ENCODE results near the gene DUSP16. TPM values are rescaled to one million over a fixed set of nuclear protein-coding genes. Genes with fewer than 3 reads are reported as not detected.
A peak's percentile ranks its signal among the peaks of the same experiment; 100 is the strongest.

The DUSP16 gene
- total RNA-seq, 3 donors from 2014 or later (not counting 1 experiment from before 2014, with no cell fraction given): 6.9 to 19.9 (median 10.0) TPM

GRCh38 chr12:12507121-12507520, 55.5 kb downstream of the DUSP16 start:
- Mint-ChIP-seq H3K4me3 (no peak overlapping the region), H3K36me3 (no peaks in the 10 kb centered on the region), H3K27ac (no peak overlapping the region), H3K9me3 (no peaks in the 10 kb centered on the region), H3K27me3 (ENCODE audit: low read depth in 2 of 2) (no peaks in the 10 kb centered on the region), H3K4me1 (peaks cover 8 to 14% of the 10 kb centered on the region in 2 donors)
- no peak for ATAC-seq
- no peak overlapping the region for H3K27ac ChIP-seq (ENCODE audit: low read length)
- no peaks in the 10 kb centered on the region for H3K27me3 ChIP-seq (ENCODE audit: control insufficient read depth, insufficient read depth, low read length)
- H3K4me3 ChIP-seq (ENCODE audit: low read length): no peak overlapping the region
- H3K9me3 ChIP-seq (ENCODE audit: control insufficient read depth, insufficient read depth, low read length): no peaks in the 10 kb centered on the region
- TF ChIP-seq, protein P1, sequence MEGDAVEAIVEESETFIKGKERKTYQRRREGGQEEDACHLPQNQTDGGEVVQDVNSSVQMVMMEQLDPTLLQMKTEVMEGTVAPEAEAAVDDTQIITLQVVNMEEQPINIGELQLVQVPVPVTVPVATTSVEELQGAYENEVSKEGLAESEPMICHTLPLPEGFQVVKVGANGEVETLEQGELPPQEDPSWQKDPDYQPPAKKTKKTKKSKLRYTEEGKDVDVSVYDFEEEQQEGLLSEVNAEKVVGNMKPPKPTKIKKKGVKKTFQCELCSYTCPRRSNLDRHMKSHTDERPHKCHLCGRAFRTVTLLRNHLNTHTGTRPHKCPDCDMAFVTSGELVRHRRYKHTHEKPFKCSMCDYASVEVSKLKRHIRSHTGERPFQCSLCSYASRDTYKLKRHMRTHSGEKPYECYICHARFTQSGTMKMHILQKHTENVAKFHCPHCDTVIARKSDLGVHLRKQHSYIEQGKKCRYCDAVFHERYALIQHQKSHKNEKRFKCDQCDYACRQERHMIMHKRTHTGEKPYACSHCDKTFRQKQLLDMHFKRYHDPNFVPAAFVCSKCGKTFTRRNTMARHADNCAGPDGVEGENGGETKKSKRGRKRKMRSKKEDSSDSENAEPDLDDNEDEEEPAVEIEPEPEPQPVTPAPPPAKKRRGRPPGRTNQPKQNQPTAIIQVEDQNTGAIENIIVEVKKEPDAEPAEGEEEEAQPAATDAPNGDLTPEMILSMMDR (IDR thresholded peaks at IDR 0.05): no peak
- DNase-seq: no peak
- WGBS (ENCODE audit: insufficient coverage): no CpG with 5 or more reads among the region's 1 CpG
- H3K36me3 ChIP-seq (ENCODE audit: control insufficient read depth, insufficient read depth, low read length): no peaks in the 10 kb centered on the region
- intact Hi-C loops (cut with micrococcal nuclease): no loop called here
- peaks cover 4% of the 10 kb centered on the region for H3K4me1 ChIP-seq (ENCODE audit: control insufficient read depth, insufficient read depth, low read length)

GRCh38 chr12:12506496-12506890, 56.2 kb downstream of the DUSP16 start:
- H3K9me3 ChIP-seq (ENCODE audit: control insufficient read depth, insufficient read depth, low read length): no peaks in the 10 kb centered on the region
- Mint-ChIP-seq H3K4me1 (peaks cover 8 to 14% of the 10 kb centered on the region in 2 donors), H3K9me3 (no peaks in the 10 kb centered on the region), H3K27me3 (ENCODE audit: low read depth in 2 of 2) (no peaks in the 10 kb centered on the region), H3K36me3 (no peaks in the 10 kb centered on the region), H3K27ac (no peak overlapping the region), H3K4me3 (no peak overlapping the region)
- no peak for DNase-seq
- ATAC-seq: no peak
- no peaks in the 10 kb centered on the region for H3K27me3 ChIP-seq (ENCODE audit: control insufficient read depth, insufficient read depth, low read length)
- no peaks in the 10 kb centered on the region for H3K36me3 ChIP-seq (ENCODE audit: control insufficient read depth, insufficient read depth, low read length)
- 98% methylated on average over 3 of the region's 3 CpGs for WGBS (ENCODE audit: insufficient coverage)
- intact Hi-C loops (cut with micrococcal nuclease): no loop called here
- no peak overlapping the region for H3K27ac ChIP-seq (ENCODE audit: low read length)
- no peak overlapping the region for H3K4me3 ChIP-seq (ENCODE audit: low read length)
- peaks cover 4% of the 10 kb centered on the region for H3K4me1 ChIP-seq (ENCODE audit: control insufficient read depth, insufficient read depth, low read length)
- TF ChIP-seq, protein P1 (IDR thresholded peaks at IDR 0.05): no peak

GRCh38 chr12:12505544-12506495, 56.8 kb downstream of the DUSP16 start:
- H3K4me1 Mint-ChIP-seq: peaks cover 8 to 14% of the 10 kb centered on the region in 2 donors
- Histone ChIP-seq H3K4me3 (ENCODE audit: low read length) (no peak overlapping the region), H3K4me1 (ENCODE audit: control insufficient read depth, insufficient read depth, low read length) (peaks cover 4% of the 10 kb centered on the region), H3K27ac (ENCODE audit: low read length) (no peak overlapping the region), H3K27me3 (ENCODE audit: control insufficient read depth, insufficient read depth, low read length) (no peaks in the 10 kb centered on the region), H3K36me3 (ENCODE audit: control insufficient read depth, insufficient read depth, low read length) (no peaks in the 10 kb centered on the region), H3K9me3 (ENCODE audit: control insufficient read depth, insufficient read depth, low read length) (no peaks in the 10 kb centered on the region)
- no peak overlapping the region for H3K4me3 Mint-ChIP-seq
- H3K27me3 Mint-ChIP-seq (ENCODE audit: low read depth in 2 of 2): no peaks in the 10 kb centered on the region
- TF ChIP-seq, protein P1 (IDR thresholded peaks at IDR 0.05): no peak
- intact Hi-C loops (cut with micrococcal nuclease): no loop called here
- H3K27ac Mint-ChIP-seq: no peak overlapping the region
- peak in 1 of 2 donors; percentile 34 for DNase-seq
- WGBS (ENCODE audit: insufficient coverage): 80% methylated on average over 11 of the region's 11 CpGs
- no peak for ATAC-seq
- H3K9me3 Mint-ChIP-seq: no peaks in the 10 kb centered on the region
- H3K36me3 Mint-ChIP-seq: no peaks in the 10 kb centered on the region
